Posterior cingulate gyrus (tissue), 11 donors: Measurements from ENCODE around the gene RRM1.
A peak's percentile ranks its signal among the peaks of the same experiment; 100 is the strongest.
"Not testable (repeated sequence)": the region's sequence is repeated elsewhere in the genome, so short reads cannot be mapped to it uniquely, and the experiment has no call there.

Experiments
- DNase-seq, 10 donors: peaks; one replicate each; pipeline versions ENCODE4 v3.0.0 to v3.0.0-alpha.2; 2020 to 2021; ENCODE audit warnings: mixed read lengths in 3 of 10
- intact Hi-C: fragments of 100-400 bp; cut with DNase I; formaldehyde crosslinking; loops from one replicate; pipeline ENCODE4 v1.15.1; 2023

The RRM1 gene

DNA sequence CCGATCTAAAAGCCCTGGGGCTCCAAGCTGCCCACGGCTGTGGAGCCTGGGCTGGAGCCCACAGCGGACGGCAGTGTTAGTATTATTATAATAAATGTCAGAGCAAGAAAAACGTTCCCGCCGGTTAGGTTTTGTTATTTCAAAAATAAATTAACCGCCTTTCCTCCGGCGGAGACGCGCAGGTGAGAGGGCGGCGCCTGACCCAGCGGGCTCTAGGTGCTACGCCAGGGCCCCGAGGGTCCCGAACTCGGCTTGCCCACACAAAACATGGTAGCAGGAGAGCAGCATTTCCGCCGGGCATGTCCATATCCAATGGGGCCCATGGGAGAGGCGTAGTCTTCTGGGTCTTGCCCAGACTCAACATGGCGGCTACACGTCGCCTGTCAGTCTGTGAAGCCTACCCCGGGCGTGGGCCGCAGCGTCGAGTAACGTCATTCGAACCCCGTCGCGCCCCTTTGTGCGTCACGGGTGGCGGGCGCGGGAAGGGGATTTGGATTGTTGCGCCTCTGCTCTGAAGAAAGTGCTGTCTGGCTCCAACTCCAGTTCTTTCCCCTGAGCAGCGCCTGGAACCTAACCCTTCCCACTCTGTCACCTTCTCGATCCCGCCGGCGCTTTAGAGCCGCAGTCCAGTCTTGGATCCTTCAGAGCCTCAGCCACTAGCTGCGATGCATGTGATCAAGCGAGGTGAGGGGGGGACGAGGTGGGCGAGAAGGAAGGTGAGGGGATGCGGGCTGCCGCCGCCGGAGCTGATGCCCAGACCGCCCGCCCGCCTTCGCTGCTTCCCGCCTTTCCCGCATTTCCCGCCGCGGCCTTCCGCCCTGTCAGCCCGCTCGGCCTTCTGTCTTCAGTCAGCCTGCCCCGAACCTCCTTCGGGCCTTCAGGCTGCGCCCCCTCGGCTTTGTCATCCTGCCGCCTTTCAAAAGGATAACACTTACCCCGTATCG is at the start of gene RRM1:
RRM1 (plus strand) TSS at position 452 of the 944 bp plus-strand sequence; CDS start at position 666, 214 bp downstream.
- intact Hi-C loops: loop anchor here (1.0 kb wide), 1 partner anchor 22 kb away; no protein-coding TSS in a partner anchor
- peak; percentile 91 to 99 (median 97) for DNase-seq

DNA sequence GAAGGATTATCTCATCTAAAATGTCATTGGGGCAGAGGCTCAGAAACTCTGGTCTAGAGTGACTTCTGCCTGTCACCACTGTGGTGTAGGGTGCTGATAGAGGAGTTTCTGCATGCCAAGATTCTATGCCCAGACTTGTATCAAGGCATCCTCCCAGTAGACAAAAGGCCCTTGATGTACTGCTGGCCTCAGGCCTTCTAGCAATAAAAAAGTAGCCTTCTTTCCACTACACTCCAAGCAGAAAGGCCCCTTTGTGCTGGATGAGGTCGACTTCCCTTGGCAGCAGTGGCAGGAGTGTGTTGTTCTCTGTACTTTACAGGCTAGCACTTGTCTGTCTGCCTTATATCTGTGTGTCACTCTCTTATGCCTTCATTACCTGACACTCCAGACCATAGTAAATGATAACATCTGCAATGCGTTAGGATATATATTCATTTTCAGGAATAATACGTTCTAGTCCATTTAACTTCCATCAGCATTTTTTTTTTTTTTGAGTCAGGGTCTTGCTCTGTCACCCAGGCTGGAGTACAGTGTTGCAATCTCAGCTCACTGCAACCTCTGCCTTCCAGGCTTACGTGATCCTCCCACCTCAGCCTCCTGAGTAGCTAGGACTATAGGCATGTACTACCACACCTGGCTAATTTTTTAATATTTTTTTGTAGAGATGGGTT is 49.5 kb upstream of the RRM1 start:
- peak in 8 of 10 donors; percentile 39 to 91 (median 68) for DNase-seq
- intact Hi-C loops: no loop called here

DNA sequence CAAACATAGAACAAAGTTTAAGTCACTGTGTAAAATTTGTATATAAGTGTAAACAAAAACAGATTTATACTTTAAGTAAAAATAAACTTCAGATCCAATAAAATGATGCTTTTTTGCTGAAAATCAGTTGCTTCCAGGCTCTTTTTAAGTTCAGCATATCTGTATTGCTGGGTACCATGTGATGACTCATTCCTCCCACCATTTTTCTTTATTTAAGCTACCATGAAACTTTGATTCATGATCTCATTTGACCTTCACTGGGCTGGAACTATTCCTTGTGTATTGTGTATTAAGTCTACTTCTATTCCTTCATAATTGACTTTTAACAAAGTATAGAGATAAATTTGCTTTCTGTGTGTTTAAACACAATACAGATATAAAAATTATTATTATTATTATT is 46.3 kb upstream of the RRM1 start:
- intact Hi-C loops: no loop called here
- no peak for DNase-seq

DNA sequence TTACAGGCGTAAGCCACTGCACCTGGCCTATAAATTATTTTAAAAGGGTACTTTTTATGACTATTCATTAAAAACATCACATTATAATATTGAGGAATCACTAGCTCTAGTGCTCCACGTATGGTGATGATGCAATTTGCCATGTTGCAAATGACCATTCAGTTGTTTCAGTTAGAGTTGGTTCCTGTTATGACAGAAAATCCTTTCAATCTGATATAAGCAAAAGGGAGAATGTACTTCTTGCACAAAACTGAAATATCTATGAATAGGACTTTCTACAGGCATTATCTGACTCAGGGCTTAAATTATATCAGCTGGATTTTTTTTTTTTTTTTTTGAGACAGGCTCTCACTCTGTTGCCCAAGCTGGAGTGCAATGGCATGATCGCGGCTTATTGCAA is 45.6 kb upstream of the RRM1 start:
- no peak for DNase-seq
- intact Hi-C loops: no loop called here

DNA sequence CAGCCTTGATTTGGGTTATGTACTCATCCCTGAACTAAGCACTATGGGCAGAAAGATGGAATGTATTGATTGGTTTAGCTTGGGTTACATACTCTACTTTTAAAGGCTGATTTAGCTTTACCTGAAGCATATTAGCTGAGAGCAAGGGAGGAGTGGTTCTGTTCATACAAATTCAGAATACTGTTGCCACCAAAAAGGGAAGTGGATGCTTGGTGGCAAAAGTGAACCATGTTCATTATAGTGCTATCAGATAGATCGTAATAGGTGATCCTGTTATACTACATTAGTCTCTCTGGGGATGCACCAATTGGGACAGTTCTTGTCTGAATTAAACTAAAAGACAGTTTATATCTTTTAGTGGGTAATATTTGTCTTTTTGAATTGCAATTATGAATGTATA is 44.5 kb upstream of the RRM1 start:
- no peak for DNase-seq
- intact Hi-C loops: no loop called here

DNA sequence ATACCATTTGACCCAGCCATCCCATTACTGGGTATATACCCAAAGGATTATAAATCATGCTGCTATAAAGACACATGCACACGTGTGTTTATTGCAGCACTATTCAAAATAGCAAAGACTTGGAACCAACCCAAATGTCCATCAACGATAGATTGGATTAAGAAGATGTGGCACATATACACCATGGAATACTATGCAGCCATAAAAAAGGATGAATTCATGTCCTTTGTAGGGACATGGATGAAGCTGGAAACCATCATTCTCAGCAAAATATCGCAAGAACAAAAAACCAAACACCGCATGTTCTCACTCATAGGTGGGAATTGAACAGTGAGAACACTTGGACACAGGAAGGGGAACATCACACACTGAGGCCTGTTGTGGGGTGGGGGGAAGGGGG is 41.4 kb upstream of the RRM1 start:
- intact Hi-C loops: not testable (repeated sequence)

DNA sequence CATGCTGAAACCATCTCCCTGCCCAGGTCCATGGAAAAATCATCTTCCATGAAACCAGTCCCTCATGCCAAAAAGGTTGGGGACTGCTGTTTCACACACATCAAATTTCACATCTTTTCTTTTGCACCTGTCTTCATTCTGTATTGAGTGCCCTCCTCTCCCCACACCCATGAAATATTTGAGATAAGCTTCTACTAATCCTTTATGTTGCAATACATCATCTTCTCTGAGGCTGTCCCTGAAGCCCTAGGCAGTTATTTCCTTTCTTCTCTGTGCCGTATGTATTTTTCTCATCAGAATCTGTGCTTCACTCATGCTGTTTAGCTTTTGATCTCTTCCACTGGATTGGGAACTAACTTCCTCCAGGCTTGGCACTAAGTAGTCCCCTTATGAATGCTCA is 40.0 kb upstream of the RRM1 start:
- no peak for DNase-seq
- intact Hi-C loops: no loop called here

More for the DNA sequence above, 41.4 kb upstream of the RRM1 start:
- not testable (repeated sequence) for DNase-seq

DNA sequence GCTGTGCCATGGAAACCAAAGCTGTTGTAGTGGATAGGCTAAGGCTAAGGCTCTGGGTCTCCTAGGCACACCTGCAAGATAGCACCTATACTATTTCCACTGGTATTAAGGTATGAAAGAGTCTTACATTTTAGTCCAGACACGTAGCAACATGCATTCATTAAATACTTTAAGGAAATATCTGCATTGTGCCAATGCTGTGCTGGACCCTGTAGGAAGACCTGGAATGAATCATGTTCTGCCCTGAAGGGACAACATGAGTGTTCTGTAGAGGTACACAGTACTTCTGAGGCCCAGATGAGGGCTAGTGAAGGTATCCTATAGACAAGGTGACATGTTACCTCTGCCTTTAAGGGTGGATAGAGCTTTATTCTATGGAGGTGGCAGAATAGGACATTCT is 35.2 kb upstream of the RRM1 start:
- intact Hi-C loops: no loop called here
- no peak for DNase-seq

DNA sequence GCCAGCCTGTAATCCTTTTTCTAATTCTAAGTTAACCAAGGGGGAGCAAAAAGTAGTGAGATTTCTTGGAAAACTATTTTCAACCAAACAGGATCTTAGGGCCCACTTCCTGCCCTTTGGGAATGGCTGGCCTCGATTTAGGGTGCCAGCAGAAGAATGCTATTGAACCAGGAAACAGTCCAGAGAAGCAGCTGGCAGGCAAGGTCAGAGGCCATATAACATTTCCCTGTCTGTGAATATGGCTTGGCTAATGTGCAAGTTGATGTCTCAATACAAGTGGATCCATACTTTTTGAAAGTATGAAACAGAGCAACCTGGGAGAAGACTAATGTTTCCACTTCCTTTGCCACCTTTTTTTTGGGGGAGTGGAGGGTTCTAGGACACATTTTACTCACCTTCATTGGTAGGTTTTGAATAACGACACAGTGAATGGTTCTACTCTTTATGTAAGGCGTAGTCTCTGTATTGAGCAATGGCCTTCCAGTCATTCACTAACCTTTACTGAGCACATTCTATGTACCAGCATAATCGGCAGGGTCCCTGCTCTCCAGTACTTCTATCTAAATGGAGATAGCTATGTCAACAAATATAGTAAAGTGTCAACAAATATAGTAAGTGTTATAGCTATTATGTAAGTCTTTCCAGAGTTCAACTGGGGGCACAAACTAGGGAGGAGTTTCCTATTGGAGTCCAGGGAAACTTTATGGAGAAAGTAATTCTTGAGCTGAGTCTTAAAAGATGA is 34.2 kb upstream of the RRM1 start:
- intact Hi-C loops: no loop called here
- no peak for DNase-seq

DNA sequence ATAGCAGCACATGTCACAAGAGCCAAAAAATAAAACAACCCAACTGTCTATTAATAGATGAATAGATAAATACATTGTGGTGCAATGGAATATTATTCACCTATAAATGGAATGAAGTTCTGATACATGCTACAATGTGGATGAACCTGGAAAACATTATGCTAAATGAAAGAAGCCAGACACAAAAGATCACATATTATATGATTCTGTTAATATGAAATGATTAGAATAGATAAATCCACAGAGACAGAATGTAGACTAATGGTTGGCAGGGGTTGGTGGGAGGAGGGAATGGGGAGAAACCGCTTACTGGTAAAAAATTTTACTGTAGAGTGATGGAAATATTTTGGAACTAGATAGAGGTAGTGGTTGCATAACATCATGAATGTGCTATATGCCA is 32.9 kb upstream of the RRM1 start:
- intact Hi-C loops: no loop called here

DNA sequence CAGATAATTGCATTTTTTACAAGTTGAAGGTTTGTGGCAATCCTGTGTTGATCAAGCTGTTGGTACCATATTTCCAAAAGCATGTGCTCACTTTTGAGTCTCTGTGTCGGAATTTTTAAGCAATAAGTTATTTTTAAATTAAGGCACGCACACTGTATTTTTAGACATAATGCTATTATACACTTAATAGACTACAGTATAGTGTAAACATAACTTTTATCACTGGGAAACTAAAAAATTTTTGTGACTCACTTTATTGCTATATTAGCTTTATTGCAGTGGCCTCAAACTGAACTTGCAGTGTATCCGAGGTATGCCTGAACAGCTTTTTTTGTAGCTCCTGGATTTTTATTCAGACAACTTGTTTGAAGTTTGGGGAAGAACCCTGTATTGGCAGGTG is 31.3 kb upstream of the RRM1 start:
- intact Hi-C loops: no loop called here
- DNase-seq: no peak

More for the DNA sequence above, 32.9 kb upstream of the RRM1 start:
- DNase-seq: no peak

DNA sequence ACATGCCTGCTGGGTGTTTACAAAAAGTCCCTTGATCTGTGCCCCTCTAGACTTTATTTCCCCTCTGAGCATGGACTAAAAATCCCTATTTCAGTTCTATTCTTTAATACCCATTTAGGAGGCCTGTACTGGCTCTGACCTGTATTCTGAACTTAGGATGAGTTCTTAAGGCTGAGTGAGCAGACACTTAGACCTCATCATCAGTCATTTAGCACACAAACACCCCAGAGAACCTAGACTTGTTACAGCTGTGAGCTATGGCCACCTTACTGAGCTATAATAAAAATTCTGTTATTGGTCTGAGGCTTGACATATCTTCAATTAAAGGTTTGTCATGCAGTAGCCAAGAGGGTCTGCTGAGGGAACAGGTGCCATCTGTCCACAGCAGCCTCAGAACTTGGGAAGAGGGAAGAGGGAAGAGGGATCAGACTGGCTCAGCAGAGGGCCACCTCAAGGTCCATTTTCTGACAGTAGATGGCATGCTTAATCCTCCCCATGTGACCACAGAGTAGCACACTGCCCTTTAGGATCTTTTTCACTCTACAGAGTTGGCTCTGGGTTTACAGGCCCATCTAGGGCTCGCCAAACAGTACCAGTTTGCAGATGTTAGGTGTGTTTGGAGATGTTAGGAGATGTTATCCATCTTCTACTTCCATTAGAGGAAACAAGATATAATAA is 30.2 kb upstream of the RRM1 start:
- intact Hi-C loops: no loop called here

DNA sequence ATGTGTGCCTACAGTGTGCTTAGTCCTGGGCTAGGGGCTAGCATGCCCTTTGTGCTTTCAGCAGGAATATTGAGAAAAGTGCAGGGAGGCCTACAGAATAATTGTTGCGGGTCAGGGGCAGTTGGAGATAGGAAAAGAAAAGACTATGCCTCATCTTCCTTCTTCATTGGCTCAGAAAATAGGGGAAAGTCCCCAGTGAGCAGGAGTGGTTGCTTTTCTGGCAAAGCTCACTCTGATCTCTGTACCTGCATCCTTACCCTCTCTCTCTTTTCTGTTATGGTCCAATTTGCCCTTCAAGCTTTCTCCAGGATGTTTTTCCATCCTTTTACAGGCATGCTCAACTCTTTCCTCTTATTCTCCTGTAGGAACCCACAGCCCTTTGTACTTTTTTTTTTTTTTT is 29.5 kb upstream of the RRM1 start:
- intact Hi-C loops: no loop called here
- no peak for DNase-seq

More for the DNA sequence above, 30.2 kb upstream of the RRM1 start:
- DNase-seq: no peak

DNA sequence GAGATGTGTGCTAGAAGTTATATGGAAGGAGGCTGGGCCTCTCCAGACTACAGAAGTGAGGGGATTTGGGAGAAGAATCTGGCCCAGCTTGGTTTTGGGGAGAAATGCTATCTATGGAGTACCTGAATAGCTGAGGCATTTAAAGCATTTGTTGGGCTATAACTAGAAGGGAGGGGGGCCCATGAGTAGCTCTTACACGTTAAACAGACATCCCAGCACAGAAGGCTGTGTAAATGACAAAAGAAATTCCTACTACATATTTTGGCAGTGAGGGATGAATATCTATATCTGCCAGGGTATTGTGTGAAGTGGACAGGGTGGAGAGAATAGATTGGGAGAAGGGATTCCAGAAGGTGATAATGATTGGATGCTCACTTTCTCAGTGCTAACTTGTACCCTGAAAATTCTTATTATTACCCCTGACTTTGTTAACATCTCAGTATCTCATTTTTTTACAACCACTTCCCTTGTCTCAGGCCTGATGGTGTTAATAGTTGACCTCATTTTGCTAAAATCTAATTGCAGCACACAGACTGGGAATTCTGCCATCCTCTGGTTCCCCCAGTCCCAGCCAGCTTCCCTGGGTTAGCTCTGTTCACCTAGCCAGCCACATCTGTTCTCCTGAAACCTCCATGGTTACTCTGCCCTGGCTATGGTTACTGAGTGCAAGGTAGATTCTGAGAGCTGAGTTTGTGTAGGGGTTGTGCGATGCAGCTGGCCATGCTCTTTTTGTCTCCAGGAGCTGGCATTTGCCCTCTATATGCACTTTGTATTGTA is 28.8 kb upstream of the RRM1 start:
- peak in 1 of 10 donors; percentile 37 for DNase-seq
- intact Hi-C loops: no loop called here

DNA sequence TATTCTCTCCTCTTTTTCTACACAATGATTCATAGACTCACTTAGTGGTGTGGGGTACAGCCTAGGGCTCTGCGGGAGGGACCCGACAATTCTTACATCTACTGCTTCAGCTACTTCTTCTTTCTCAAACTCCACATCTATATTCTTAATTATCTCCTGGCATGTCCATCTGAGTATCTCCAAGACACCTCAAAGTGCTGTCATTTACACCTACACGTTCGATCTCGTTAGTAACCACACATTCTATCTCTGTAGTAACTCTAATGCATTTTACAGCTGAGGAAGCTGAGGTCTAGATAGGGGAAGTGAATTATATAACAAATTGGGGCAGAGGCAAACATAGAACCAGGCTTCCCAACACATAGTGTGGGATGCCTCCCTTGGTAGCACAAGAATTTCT is 27.7 kb upstream of the RRM1 start:
- DNase-seq: no peak
- intact Hi-C loops: no loop called here

DNA sequence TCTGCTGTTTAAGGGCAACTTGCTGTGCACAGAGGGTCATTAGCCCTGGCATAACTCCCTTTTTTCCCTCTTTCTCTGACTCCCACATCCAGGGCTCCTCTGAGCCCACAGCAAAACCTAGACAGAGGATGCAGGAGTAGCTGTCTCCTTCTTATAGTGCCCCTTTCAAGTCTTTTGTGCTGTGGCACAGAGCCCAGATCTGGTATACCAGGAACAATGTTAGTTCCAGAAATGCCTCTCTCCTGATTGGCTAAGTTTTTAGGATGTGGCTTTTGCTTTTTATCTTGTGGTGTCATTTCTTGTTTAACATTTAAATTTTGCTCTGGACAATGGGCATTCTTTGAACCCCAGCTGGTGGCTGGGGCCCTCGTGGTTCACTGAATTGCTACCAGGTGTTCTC is 25.6 kb upstream of the RRM1 start:
- intact Hi-C loops: no loop called here
- no peak for DNase-seq

DNA sequence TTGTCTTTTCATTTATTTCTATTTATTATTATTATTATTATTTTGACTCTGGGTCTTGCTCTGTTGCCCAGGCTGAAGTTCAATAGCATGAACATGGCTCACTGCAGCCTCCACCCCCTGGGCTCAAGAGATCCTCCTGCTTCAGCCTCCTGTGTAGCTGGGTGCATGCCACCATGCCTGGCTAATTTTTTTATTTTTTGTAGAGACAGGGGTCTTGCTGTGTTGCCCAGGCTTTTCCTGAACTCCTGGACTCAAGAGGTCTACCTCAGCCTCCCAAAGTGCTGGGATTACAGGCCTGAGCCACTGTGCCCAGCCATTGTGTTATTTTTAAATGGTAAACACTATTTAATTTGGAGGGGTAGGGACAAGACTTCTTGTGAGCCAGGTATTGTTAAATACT is 23.3 kb upstream of the RRM1 start:
- DNase-seq: no peak
- intact Hi-C loops: no loop called here

DNA sequence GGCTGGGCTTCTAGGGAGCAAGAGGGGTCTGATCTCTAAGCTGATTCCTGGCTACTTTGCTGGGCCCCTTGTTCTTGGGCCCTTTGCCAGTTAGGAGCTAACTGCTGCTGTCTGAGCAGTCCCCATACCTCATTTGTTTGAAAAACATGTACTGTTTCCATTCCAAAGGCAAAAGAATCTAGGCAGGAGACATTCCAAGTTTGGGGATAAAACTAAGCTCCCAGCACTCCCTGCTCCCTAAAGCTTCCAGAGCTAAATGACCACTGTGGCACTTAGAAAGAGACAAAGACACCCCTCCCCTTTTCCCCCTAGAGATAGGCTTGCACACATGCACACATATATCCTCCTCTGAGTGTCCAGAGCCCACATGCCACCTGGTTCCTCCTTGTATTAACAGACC is 22.7 kb upstream of the RRM1 start:
- intact Hi-C loops: loop anchor here (1.0 kb wide), 2 partner anchors 22 to 217 kb away; partner anchors contain the start of genes RRM1 and STIM1
- DNase-seq: peak in 1 of 10 donors; percentile 44

DNA sequence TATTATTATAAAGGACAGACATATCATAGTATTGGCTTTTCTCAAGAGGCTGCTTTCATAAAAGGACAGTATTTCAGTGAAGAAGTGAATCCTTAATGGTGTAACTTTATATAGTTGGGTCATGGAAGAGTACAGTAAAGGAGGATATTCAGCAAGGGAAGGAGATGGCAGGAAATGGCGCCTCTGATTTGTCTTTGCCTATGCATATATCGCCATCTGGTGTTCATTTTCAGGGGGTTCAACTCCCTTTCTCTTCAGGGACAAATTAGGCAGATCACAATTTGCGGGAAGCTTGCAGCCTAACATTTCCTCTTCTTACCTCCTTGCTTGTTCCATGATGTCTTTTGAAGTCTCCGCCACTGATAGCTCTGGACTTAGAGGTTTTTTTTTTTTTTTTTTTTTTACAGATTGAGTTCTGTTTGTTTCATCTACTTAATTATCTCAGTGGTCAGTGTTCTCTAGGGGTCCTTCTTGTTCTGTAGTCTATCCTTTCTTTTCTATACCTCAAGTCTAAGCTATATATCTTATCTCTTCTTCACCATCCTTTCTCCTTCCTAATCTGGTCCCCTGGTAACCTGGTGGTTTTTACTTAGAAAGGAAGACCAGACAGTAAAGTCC is 21.8 kb upstream of the RRM1 start:
- intact Hi-C loops: loop anchor here (1.0 kb wide), 2 partner anchors 22 to 217 kb away; partner anchors contain the start of genes RRM1 and STIM1
- DNase-seq: peak in 5 of 10 donors; percentile 34 to 87 (median 40)
